Posterior cingulate gyrus (tissue), 11 donors: ENCODE data around the gene EEA1.
"Not testable (repeated sequence)": the region's sequence is repeated elsewhere in the genome, so short reads cannot be mapped to it uniquely, and the experiment has no call there.

Experiments
- DNase-seq, 10 donors: peaks; one replicate each; pipeline versions ENCODE4 v3.0.0 to v3.0.0-alpha.2; 2020 to 2021; ENCODE audit warnings: mixed read lengths in 3 of 10
- intact Hi-C: fragments of 100-400 bp; cut with DNase I; formaldehyde crosslinking; loops from one replicate; pipeline ENCODE4 v1.15.1; 2023

The EEA1 gene

GRCh38 chr12:92827836-92828431 lies 101.2 kb downstream of the EEA1 start:
- intact Hi-C loops: no loop called here
- no peak for DNase-seq

- no peak for DNase-seq
- intact Hi-C loops: no loop called here
These were observed 108.0 kb downstream of the EEA1 start for GRCh38 chr12:92821142-92821541.

GRCh38 chr12:92814584-92814983 lies 114.5 kb downstream of the EEA1 start:
- no peak for DNase-seq
- intact Hi-C loops: no loop called here

GRCh38 chr12:92810370-92810769 lies 118.7 kb downstream of the EEA1 start:
- DNase-seq: no peak
- intact Hi-C loops: no loop called here

- intact Hi-C loops: no loop called here
- no peak for DNase-seq
These were observed 125.2 kb downstream of the EEA1 start for GRCh38 chr12:92803903-92804302.

GRCh38 chr12:92802906-92803305 lies 126.2 kb downstream of the EEA1 start:
- no peak for DNase-seq
- intact Hi-C loops: no loop called here

- no peak for DNase-seq
- intact Hi-C loops: no loop called here
These were observed 132.4 kb downstream of the EEA1 start for GRCh38 chr12:92796650-92797049.

- intact Hi-C loops: no loop called here
- no peak for DNase-seq
These were observed 134.3 kb downstream of the EEA1 start for GRCh38 chr12:92794814-92795213.

- DNase-seq, intact Hi-C loops: not testable (repeated sequence)
These were observed 134.7 kb downstream of the EEA1 start for GRCh38 chr12:92794356-92794755.

GRCh38 chr12:92786045-92786444 lies 143.1 kb downstream of the EEA1 start:
- DNase-seq: no peak
- intact Hi-C loops: loop anchor here (5.0 to 10.0 kb wide), 3 partner anchors 141 to 639 kb away; partner anchors contain the start of gene EEA1

- intact Hi-C loops: loop anchor here (5.0 to 10.0 kb wide), 3 partner anchors 142 to 639 kb away; partner anchors contain the start of gene EEA1
These were observed 143.5 kb downstream of the EEA1 start for GRCh38 chr12:92785563-92785950.

GRCh38 chr12:92784797-92785562 lies 144.1 kb downstream of the EEA1 start:
- no peak for DNase-seq
- intact Hi-C loops: loop anchor here (5.0 to 10.0 kb wide), 3 partner anchors 142 to 640 kb away; partner anchors contain the start of gene EEA1

More at GRCh38 chr12:92785563-92785950, 143.5 kb downstream of the EEA1 start:
- no peak for DNase-seq

GRCh38 chr12:92784356-92784755 lies 144.7 kb downstream of the EEA1 start:
- intact Hi-C loops: loop anchor here (10.0 kb wide), 2 partner anchors 610 to 640 kb away; no protein-coding TSS in a partner anchor
- DNase-seq: no peak

- intact Hi-C loops: loop anchor here (10.0 kb wide), 2 partner anchors 615 to 645 kb away; no protein-coding TSS in a partner anchor
These were observed 149.2 kb downstream of the EEA1 start for GRCh38 chr12:92779902-92780301.

GRCh38 chr12:92778525-92778924 lies 150.6 kb downstream of the EEA1 start:
- DNase-seq: no peak
- intact Hi-C loops: no loop called here

More at GRCh38 chr12:92779902-92780301, 149.2 kb downstream of the EEA1 start:
- no peak for DNase-seq

GRCh38 chr12:92775416-92775815 lies 153.7 kb downstream of the EEA1 start:
- intact Hi-C loops: no loop called here
- no peak for DNase-seq

- no peak for DNase-seq
- intact Hi-C loops: no loop called here
These were observed 158.1 kb downstream of the EEA1 start for GRCh38 chr12:92771001-92771400.

- no peak for DNase-seq
- intact Hi-C loops: no loop called here
These were observed 159.8 kb downstream of the EEA1 start for GRCh38 chr12:92769124-92769901.

GRCh38 chr12:92765871-92766270 lies 163.2 kb downstream of the EEA1 start:
- DNase-seq: no peak
- intact Hi-C loops: no loop called here

GRCh38 chr12:92764831-92765230 lies 164.3 kb downstream of the EEA1 start:
- intact Hi-C loops: no loop called here
- DNase-seq: no peak

- no peak for DNase-seq
- intact Hi-C loops: no loop called here
These were observed 166.3 kb downstream of the EEA1 start for GRCh38 chr12:92762773-92763172.
